ENCODE data around the gene FARSB.

DNA sequence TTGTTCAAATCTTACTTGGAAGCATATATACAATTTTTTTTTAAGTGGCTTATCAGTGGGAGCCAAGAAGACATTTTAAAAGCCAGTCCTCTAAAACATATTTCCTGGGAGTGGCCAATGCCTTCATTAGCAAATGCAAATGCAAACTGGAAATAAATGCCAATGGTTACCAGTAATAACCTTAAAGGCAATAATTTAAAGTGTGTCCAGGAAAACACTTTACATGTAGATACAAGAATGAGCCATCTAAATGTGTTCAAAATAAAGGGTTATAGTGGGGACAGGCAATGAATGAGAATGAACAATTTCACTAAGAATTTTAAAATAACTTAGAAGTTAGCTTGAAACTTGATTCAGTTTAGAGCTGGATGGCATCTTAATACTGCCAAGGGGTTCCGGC is 64.2 kb downstream of the FARSB start:
- TF ChIP-seq CTCF (IDR thresholded peaks at IDR 0.05; ENCODE audit: low read depth, low read length) (no peak), EZH2phosphoT487 (IDR thresholded peaks at IDR 0.05; ENCODE audit: low read depth) (no peak)
